Measurements from ENCODE around the gene IFTAP.
"Not testable (repeated sequence)": the region's sequence is repeated elsewhere in the genome, so short reads cannot be mapped to it uniquely, and the experiment has no call there.

The IFTAP gene

GRCh38 chr11:36638556-36638955 lies 44.3 kb downstream of the IFTAP start:
- no peak for DNase-seq (ENCODE audit: low read depth in 2 of 2)

- DNase-seq (ENCODE audit: low read depth in 2 of 2): no peak
Observed at GRCh38 chr11:36657610-36658267, 63.4 kb downstream of the IFTAP start.

- DNase-seq (ENCODE audit: low read depth in 2 of 2): not testable (repeated sequence)
Observed at GRCh38 chr11:36661359-36661758, 67.1 kb downstream of the IFTAP start.

- peak in 1 of 2 donors; percentile 4 for DNase-seq (ENCODE audit: low read depth in 2 of 2)
Observed at GRCh38 chr11:36672815-36673450, 78.6 kb downstream of the IFTAP start.

GRCh38 chr11:36679547-36679946 lies 85.2 kb downstream of the IFTAP start:
- not testable (repeated sequence) for DNase-seq (ENCODE audit: low read depth in 2 of 2)

GRCh38 chr11:36683818-36684217 lies 89.5 kb downstream of the IFTAP start:
- DNase-seq (ENCODE audit: low read depth in 2 of 2): no peak

- DNase-seq (ENCODE audit: low read depth in 2 of 2): no peak
Observed at GRCh38 chr11:36684840-36685801, 90.8 kb downstream of the IFTAP start.

GRCh38 chr11:36688132-36688531 lies 93.8 kb downstream of the IFTAP start:
- DNase-seq (ENCODE audit: low read depth in 2 of 2): no peak

GRCh38 chr11:36688571-36689291 lies 94.4 kb downstream of the IFTAP start:
- no peak for DNase-seq (ENCODE audit: low read depth in 2 of 2)

GRCh38 chr11:36689442-36689841 lies 95.1 kb downstream of the IFTAP start:
- DNase-seq (ENCODE audit: low read depth in 2 of 2): no peak

GRCh38 chr11:36692704-36693103 lies 98.4 kb downstream of the IFTAP start:
- DNase-seq (ENCODE audit: low read depth in 2 of 2): no peak

GRCh38 chr11:36693139-36693843 lies 99.0 kb downstream of the IFTAP start:
- DNase-seq (ENCODE audit: low read depth in 2 of 2): no peak

GRCh38 chr11:36695111-36695510 lies 100.8 kb downstream of the IFTAP start:
- DNase-seq (ENCODE audit: low read depth in 2 of 2): no peak

- no peak for DNase-seq (ENCODE audit: low read depth in 2 of 2)
Observed at GRCh38 chr11:36695571-36695970, 101.3 kb downstream of the IFTAP start.

- DNase-seq (ENCODE audit: low read depth in 2 of 2): no peak
Observed at GRCh38 chr11:36696550-36696949, 102.2 kb downstream of the IFTAP start.

- DNase-seq (ENCODE audit: low read depth in 2 of 2): no peak
Observed at GRCh38 chr11:36699271-36699670, 105.0 kb downstream of the IFTAP start.

GRCh38 chr11:36700246-36700645 lies 105.9 kb downstream of the IFTAP start:
- no peak for DNase-seq (ENCODE audit: low read depth in 2 of 2)

- DNase-seq (ENCODE audit: low read depth in 2 of 2): no peak
Observed at GRCh38 chr11:36702330-36703054, 108.2 kb downstream of the IFTAP start.

GRCh38 chr11:36703055-36703404 lies 108.7 kb downstream of the IFTAP start:
- DNase-seq (ENCODE audit: low read depth in 2 of 2): no peak

All from stimulated activated CD4-positive, alpha-beta T cell treated with anti-CD3 and anti-CD28 coated beads, Interleukin-4, amount 100 ng/mL, for 48 hours (primary cell).